HCT116 (cell line): Measurements from ENCODE around the gene BICRAL. TPM values are rescaled to one million over a fixed set of nuclear protein-coding genes. Genes with fewer than 3 reads are reported as not detected.

Experiments used
- ATAC-seq: fragments of 200-7000 bp; cut with Tn5 transposase; 2 replicates; pipeline ENCODE4 v1.9.1; 2020; ENCODE audit warnings: mild to moderate bottlenecking, moderate library complexity
- BruUV-seq: library from RNA; stranded (reverse); fragments of 400-500 nt; replicated peaks from 2 replicates; lab custom pipeline; 2021; lab: Mats Ljungman, UMichigan
- CTCF ChIA-PET: fragments of 300-600 bp; sonication (Branson Sonifier 250); formaldehyde crosslinking; loops from one replicate; lab custom pipeline; 2021; ENCODE audit warnings: antibody characterized with exemption; lab: Charles Lee
- POLR2A ChIA-PET: fragments of 300-600, 350-600 bp; sonication (Branson Sonifier 250); formaldehyde crosslinking; loops from one replicate; lab custom pipeline; 2021; ENCODE audit warnings: antibody characterized with exemption; lab: Charles Lee
- RAD21 ChIA-PET, 2 experiments: fragments of 300-600 bp; sonication (Branson Sonifier 250); formaldehyde crosslinking; loops; one replicate each; lab custom pipeline; 2023; ENCODE audit warnings: low total read pairs in 2 of 2; ENCODE audit not compliant: uncharacterized antibody in 2 of 2, unreplicated experiment in 2 of 2, low non-redundant PET in 1 of 2; lab: Charles Lee
- DNase-seq: peaks from one replicate; pipeline ENCODE4 v3.0.0-alpha.2; 2010; ENCODE audit warnings: low read depth, low spot score
- H2AFZ ChIP-seq: fragments of 200-600 bp; shearing (Covaris generic), sonication (generic); 2 replicates; pipeline ENCODE4 v1.6.1; 2017; ENCODE audit warnings: low read depth, mixed run types, mixed read lengths, antibody characterized with exemption, low read length; ENCODE audit not compliant: poor library complexity, severe bottlenecking
- H3K27ac ChIP-seq: 2 replicates; pipeline ENCODE4 v1.5.1; 2012; ENCODE audit warnings: low read depth, low read length
- H3K27me3 ChIP-seq: fragments of 200-600 bp; sonication (generic); 2 replicates; pipeline ENCODE4 v1.6.1; 2016; ENCODE audit warnings: mixed run types, low read length, mixed read lengths; ENCODE audit not compliant: insufficient read depth
- H3K36me3 ChIP-seq, 2 experiments: fragments of 200-500 bp in 1 of 2; fragments of 200-600 bp in 1 of 2; sonication (Bioruptor generic) in 1 of 2; sonication (generic) in 1 of 2; 2 replicates each; pipeline versions ENCODE4 v1.5.1 to v1.6.1; 2014 to 2016; ENCODE audit warnings: low read length in 2 of 2, inconsistent platforms in 1 of 2, mixed read lengths in 1 of 2, mixed run types in 1 of 2; ENCODE audit not compliant: insufficient read depth in 2 of 2, control insufficient read depth in 1 of 2
- H3K4me1 ChIP-seq, 2 experiments: fragments of 200-600 bp in 1 of 2; sonication (generic) in 1 of 2; 2 replicates each; pipeline versions ENCODE4 v1.5.1 to v1.6.1; 2012 to 2017; ENCODE audit warnings: low read length in 2 of 2, inconsistent platforms in 1 of 2, mild to moderate bottlenecking in 1 of 2, mixed read lengths in 1 of 2, mixed run types in 1 of 2, moderate library complexity in 1 of 2; ENCODE audit not compliant: insufficient read depth in 2 of 2, control insufficient read depth in 1 of 2
- H3K4me2 ChIP-seq: fragments of 200-600 bp; sonication (generic); 2 replicates; pipeline ENCODE4 v1.6.1; 2017; ENCODE audit warnings: mixed run types, low read length, mixed read lengths
- H3K4me3 ChIP-seq, 2 experiments: fragments of 200-600 bp in 1 of 2; sonication (generic) in 1 of 2; replicated peaks in 1 of 2; 2 replicates each; pipeline ENCODE4 v1.5.1; 2011 to 2016; ENCODE audit warnings: low read length in 2 of 2, control low read depth in 1 of 2, low read depth in 1 of 2, mild to moderate bottlenecking in 1 of 2, mixed read lengths in 1 of 2, mixed run types in 1 of 2
- H3K79me2 ChIP-seq: fragments of 200-600 bp; sonication (generic); 2 replicates; pipeline ENCODE4 v1.6.1; 2017; ENCODE audit warnings: mild to moderate bottlenecking, mixed run types, low read length, moderate library complexity, mixed read lengths; ENCODE audit not compliant: insufficient read depth
- H3K9ac ChIP-seq: fragments of 200-600 bp; sonication (generic); 2 replicates; pipeline ENCODE4 v1.6.1; 2016; ENCODE audit warnings: low read length, mixed read lengths
- H3K9me2 ChIP-seq: fragments of 200-600 bp; sonication (generic), shearing (Covaris generic); 2 replicates; pipeline ENCODE4 v1.6.1; 2017; ENCODE audit warnings: mixed run types, mild to moderate bottlenecking, moderate library complexity; ENCODE audit not compliant: insufficient read depth
- H3K9me3 ChIP-seq, 2 experiments: fragments of 200-500 bp in 1 of 2; fragments of 200-600 bp in 1 of 2; sonication (Bioruptor generic) in 1 of 2; sonication (generic) in 1 of 2; 2 replicates each; pipeline ENCODE4 v1.6.1; 2014 to 2017; ENCODE audit warnings: low read length in 2 of 2, mixed read lengths in 2 of 2, inconsistent platforms in 1 of 2, low read depth in 1 of 2, mild to moderate bottlenecking in 1 of 2, mixed run types in 1 of 2, moderate library complexity in 1 of 2; ENCODE audit not compliant: control insufficient read depth in 1 of 2, insufficient read depth in 1 of 2
- H4K20me1 ChIP-seq: fragments of 200-600 bp; sonication (generic), shearing (Covaris generic); 2 replicates; pipeline ENCODE4 v1.6.1; 2017; ENCODE audit warnings: mixed run types, mild to moderate bottlenecking, moderate library complexity; ENCODE audit not compliant: insufficient read depth
- CBX3 ChIP-seq: IDR thresholded peaks from 2 replicates; pipeline ENCODE4 v1.6.1; 2012; ENCODE audit warnings: low read depth
- ELF1 ChIP-seq: IDR thresholded peaks from 2 replicates; pipeline ENCODE4 v1.6.1; 2012; ENCODE audit warnings: low read depth, borderline replicate concordance
- JUND ChIP-seq: IDR thresholded peaks from 2 replicates; pipeline ENCODE4 v1.6.1; 2012
- SIN3A ChIP-seq: IDR thresholded peaks from 2 replicates; pipeline ENCODE4 v1.6.1; 2012; ENCODE audit warnings: low read depth
- SRF ChIP-seq: IDR thresholded peaks from 2 replicates; pipeline ENCODE4 v1.6.1; 2012; ENCODE audit warnings: low read depth
- TCF7L2 ChIP-seq: IDR thresholded peaks from 2 replicates; pipeline ENCODE4 v1.7.0; 2011; ENCODE audit warnings: borderline replicate concordance, inconsistent platforms; ENCODE audit not compliant: insufficient read depth, insufficient read length; ENCODE audit errors: extremely low read depth
- ZNF274 ChIP-seq: fragments of 200-500 bp; sonication (Bioruptor generic); IDR thresholded peaks from 2 replicates; pipeline ENCODE4 v1.6.1; 2014; ENCODE audit warnings: mild to moderate bottlenecking, low read depth, low read length, inconsistent platforms
- intact Hi-C: fragments of 100-400 bp; cut with micrococcal nuclease; formaldehyde crosslinking; loops from 2 replicates; pipeline ENCODE4 v1.10.0; 2022
- total RNA-seq: library from RNA; stranded (reverse); gene quantifications from one replicate; pipeline ENCODE4 v1.2.1, GENCODE V29; 2021; ENCODE audit not compliant: unreplicated experiment
- TF ChIP-seq, protein P1 (sequence below): IDR thresholded peaks from 2 replicates; pipeline ENCODE4 v1.6.1; 2011; ENCODE audit warnings: mild to moderate bottlenecking, low read length, moderate library complexity; ENCODE audit not compliant: insufficient replicate concordance; ENCODE audit errors: extremely low read depth
- TF ChIP-seq, protein P2 (sequence below): IDR thresholded peaks from 2 replicates; pipeline ENCODE4 v1.6.1; 2012
- TF ChIP-seq, protein P3 (sequence below), 3 experiments: fragments of 200-600 bp in 1 of 3; sonication (generic) in 1 of 3; IDR thresholded peaks in 2 of 3; conservative IDR thresholded peaks in 1 of 3; 2 replicates each; pipeline ENCODE4 v1.5.1; 2012 to 2017; ENCODE audit warnings: low read depth in 2 of 3, low read length in 2 of 3, antibody characterized with exemption in 1 of 3, borderline replicate concordance in 1 of 3, control low read depth in 1 of 3, mild to moderate bottlenecking in 1 of 3, mixed read lengths in 1 of 3, mixed run types in 1 of 3, moderate library complexity in 1 of 3; ENCODE audit not compliant: insufficient read depth in 1 of 3

The BICRAL gene
- total RNA-seq, 1 experiment from 2014 or later, result 14.9 TPM

DNA sequence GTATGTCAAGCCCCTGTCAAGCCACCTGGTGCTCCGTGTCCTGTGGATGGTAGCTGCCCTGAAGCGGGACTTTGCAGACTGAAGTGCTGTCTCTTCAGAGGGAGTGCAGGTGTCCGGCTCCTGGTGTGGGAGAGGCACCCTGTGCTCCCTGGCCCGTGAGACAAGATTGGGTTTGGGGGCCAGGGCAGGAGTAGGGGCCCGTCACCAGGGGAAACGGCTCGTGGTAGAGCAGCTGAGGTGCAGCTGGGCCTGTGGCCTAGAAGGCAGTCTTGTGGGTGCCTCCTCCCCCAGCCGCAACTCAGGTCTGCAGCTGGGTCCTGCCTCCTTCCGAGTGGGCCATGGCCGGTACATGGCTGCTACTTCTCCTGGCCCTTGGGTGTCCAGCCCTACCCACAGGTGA is 133.9 kb downstream of the BICRAL start, which contains the start of gene PTCRA:
Gene PTCRA (plus strand): TSS at position 322 of the 400 bp plus-strand sequence. CDS start 17 bp downstream, at position 339.
- no peak for ATAC-seq
- intact Hi-C loops, result no loop called here
- no TSS peak for BruUV-seq

DNA sequence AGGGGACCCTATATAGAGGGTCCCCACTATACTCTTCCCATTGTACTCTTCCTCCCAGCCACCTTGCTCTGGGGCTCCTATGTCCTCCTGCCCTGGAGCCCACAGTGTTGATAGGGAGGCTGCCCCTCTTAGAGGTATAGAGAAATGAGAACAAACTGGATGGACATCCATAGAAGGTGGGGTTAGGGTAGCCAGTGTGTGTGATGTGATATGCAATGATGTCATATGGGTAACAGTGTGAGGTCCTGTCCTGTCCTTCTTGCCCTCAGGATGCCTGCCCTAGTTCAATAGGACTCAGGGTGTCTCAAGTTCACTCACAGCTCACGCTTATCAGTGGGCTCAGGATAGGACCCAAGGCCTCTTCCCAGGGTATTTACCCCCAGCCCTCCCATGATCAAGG is 134.4 kb downstream of the BICRAL start:
- H3K36me3 ChIP-seq, result no peaks in the 10 kb centered on the region
- no peak overlapping the region for H3K4me3 ChIP-seq
- H4K20me1 ChIP-seq, result no peaks in the 10 kb centered on the region
- no peaks in the 10 kb centered on the region for H3K79me2 ChIP-seq
- no peak overlapping the region for H3K27ac ChIP-seq
- POLR2A ChIA-PET, result interaction anchor here (0.5 to 1.1 kb wide), 2 partner anchors 13 to 541 kb away, joined by 3 read pairs; partner anchors contain the start of gene CNPY3
- intact Hi-C loops, result no loop called here
- TF ChIP-seq, protein P1, sequence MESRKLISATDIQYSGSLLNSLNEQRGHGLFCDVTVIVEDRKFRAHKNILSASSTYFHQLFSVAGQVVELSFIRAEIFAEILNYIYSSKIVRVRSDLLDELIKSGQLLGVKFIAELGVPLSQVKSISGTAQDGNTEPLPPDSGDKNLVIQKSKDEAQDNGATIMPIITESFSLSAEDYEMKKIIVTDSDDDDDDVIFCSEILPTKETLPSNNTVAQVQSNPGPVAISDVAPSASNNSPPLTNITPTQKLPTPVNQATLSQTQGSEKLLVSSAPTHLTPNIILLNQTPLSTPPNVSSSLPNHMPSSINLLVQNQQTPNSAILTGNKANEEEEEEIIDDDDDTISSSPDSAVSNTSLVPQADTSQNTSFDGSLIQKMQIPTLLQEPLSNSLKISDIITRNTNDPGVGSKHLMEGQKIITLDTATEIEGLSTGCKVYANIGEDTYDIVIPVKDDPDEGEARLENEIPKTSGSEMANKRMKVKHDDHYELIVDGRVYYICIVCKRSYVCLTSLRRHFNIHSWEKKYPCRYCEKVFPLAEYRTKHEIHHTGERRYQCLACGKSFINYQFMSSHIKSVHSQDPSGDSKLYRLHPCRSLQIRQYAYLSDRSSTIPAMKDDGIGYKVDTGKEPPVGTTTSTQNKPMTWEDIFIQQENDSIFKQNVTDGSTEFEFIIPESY, result no peak
- TF ChIP-seq JUND (no peak), SIN3A (no peak), SRF (no peak)
- TF ChIP-seq, protein P2, sequence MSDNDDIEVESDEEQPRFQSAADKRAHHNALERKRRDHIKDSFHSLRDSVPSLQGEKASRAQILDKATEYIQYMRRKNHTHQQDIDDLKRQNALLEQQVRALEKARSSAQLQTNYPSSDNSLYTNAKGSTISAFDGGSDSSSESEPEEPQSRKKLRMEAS, result no peak
- TF ChIP-seq, protein P3, sequence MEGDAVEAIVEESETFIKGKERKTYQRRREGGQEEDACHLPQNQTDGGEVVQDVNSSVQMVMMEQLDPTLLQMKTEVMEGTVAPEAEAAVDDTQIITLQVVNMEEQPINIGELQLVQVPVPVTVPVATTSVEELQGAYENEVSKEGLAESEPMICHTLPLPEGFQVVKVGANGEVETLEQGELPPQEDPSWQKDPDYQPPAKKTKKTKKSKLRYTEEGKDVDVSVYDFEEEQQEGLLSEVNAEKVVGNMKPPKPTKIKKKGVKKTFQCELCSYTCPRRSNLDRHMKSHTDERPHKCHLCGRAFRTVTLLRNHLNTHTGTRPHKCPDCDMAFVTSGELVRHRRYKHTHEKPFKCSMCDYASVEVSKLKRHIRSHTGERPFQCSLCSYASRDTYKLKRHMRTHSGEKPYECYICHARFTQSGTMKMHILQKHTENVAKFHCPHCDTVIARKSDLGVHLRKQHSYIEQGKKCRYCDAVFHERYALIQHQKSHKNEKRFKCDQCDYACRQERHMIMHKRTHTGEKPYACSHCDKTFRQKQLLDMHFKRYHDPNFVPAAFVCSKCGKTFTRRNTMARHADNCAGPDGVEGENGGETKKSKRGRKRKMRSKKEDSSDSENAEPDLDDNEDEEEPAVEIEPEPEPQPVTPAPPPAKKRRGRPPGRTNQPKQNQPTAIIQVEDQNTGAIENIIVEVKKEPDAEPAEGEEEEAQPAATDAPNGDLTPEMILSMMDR (IDR thresholded peaks at IDR 0.05 in 2 of 3, conservative IDR thresholded peaks at IDR 0.05 in 1 of 3; ENCODE audit: borderline replicate concordance in 1 of 3, insufficient read depth in 1 of 3, low read depth in 2 of 3, low read length in 2 of 3), result no peak
- ATAC-seq, result no peak
- H3K4me2 ChIP-seq, result no peak overlapping the region
- H3K9me3 ChIP-seq, result no peaks in the 10 kb centered on the region
- no peaks in the 10 kb centered on the region for H3K9me2 ChIP-seq
- H3K9ac ChIP-seq, result no peak overlapping the region
- no peak overlapping the region for H2AFZ ChIP-seq
- CTCF ChIA-PET, result no interaction called here
- H3K27me3 ChIP-seq, result no peaks in the 10 kb centered on the region
- H3K4me1 ChIP-seq, result no peaks in the 10 kb centered on the region; a peak in 1 of 4 replicates
- no TSS peak for BruUV-seq
- no peak for DNase-seq
- RAD21 ChIA-PET, result no interaction called here

More for the DNA sequence above, 133.9 kb downstream of the BICRAL start, which contains the start of gene PTCRA:
- no peak within 1 kb of the TSS for H2AFZ ChIP-seq
- no peaks in the 10 kb centered on the region; a peak in 1 of 4 replicates for H3K4me1 ChIP-seq
- no peaks in the 10 kb centered on the region for H3K27me3 ChIP-seq
- no peaks in the 10 kb centered on the region for H3K9me2 ChIP-seq
- H3K9ac ChIP-seq, result no peak within 1 kb of the TSS
- no peaks in the 10 kb centered on the region for H3K79me2 ChIP-seq
- ChIA-PET POLR2A (no interaction called here), CTCF (no interaction called here), RAD21 (no interaction called here)
- no peaks in the 10 kb centered on the region for H3K9me3 ChIP-seq
- H3K4me3 ChIP-seq, result no peak within 1 kb of the TSS
- no peak within 1 kb of the TSS for H3K27ac ChIP-seq
- TF ChIP-seq ELF1 (no peak), TCF7L2 (no peak), CBX3 (no peak), ZNF274 (no peak)
- DNase-seq, result no peak
- no peaks in the 10 kb centered on the region for H4K20me1 ChIP-seq
- no peak within 1 kb of the TSS for H3K4me2 ChIP-seq
- H3K36me3 ChIP-seq, result no peaks in the 10 kb centered on the region
